PC-3 (cell line): ENCODE results near the gene TNFRSF19.

ENCODE experiments used
- CTCF ChIP-seq: fragments of 300-600 bp; sonication (generic); conservative IDR thresholded peaks from 2 replicates; pipeline ENCODE4 v1.5.1; 2017; ENCODE audit warnings: antibody characterized with exemption, low read depth, mild to moderate bottlenecking, low read length
- EZH2 ChIP-seq: fragments of 300-600 bp; sonication (generic); IDR thresholded peaks from one replicate; pipeline ENCODE4 v1.6.1; 2017; ENCODE audit warnings: antibody characterized with exemption, mild to moderate bottlenecking, low read length; ENCODE audit not compliant: unreplicated experiment
- EZH2phosphoT487 ChIP-seq: fragments of 300-600 bp; sonication (generic); IDR thresholded peaks from 2 replicates; pipeline ENCODE4 v1.6.1; 2018; ENCODE audit warnings: mild to moderate bottlenecking, antibody characterized with exemption, low read length, borderline replicate concordance

- TF ChIP-seq CTCF (no peak), EZH2phosphoT487 (no peak), EZH2 (no peak)
Measured at GRCh38 chr13:23695196-23695595, 125.0 kb downstream of the TNFRSF19 start.
